Peyer's patch (tissue), 4 donors: ENCODE measurements around the gene MRPL53. TPM values are rescaled to one million over a fixed set of nuclear protein-coding genes. Genes with fewer than 3 reads are reported as not detected.
A peak's percentile ranks its signal among the peaks of the same experiment; 100 is the strongest.

Experiments used
- DNase-seq, 3 donors: peaks; one replicate each; pipeline ENCODE4 v3.0.0-alpha.2; 2017 to 2019
- H3K27ac ChIP-seq, 4 donors: fragments of 200-600 bp; sonication (generic); one replicate each; pipeline ENCODE4 v1.5.1; 2016 to 2019
- H3K27me3 ChIP-seq, 2 donors: fragments of 200-600 bp; sonication (generic); one replicate each; pipeline ENCODE4 v1.5.1; 2019
- H3K36me3 ChIP-seq, 3 donors: fragments of 200-600 bp; sonication (generic); one replicate each; pipeline ENCODE4 v1.5.1; 2016 to 2019
- H3K4me1 ChIP-seq, 4 donors: fragments of 200-600 bp; sonication (generic); one replicate each; pipeline ENCODE4 v1.5.1; 2016 to 2019
- H3K4me3 ChIP-seq, 4 donors: fragments of 200-600 bp; sonication (generic); 1 replicate in 3 of 4; 2 replicates in 1 of 4; pipeline ENCODE4 v1.5.1; 2016 to 2019; ENCODE audit warnings: mild to moderate bottlenecking in 1 of 4
- H3K9me3 ChIP-seq, 4 donors: fragments of 200-600 bp; sonication (generic); one replicate each; pipeline ENCODE4 v1.5.1; 2016 to 2019; ENCODE audit warnings: mild to moderate bottlenecking in 1 of 4
- POLR2A ChIP-seq, 2 donors: fragments of 450-650 bp; IDR thresholded peaks; one replicate each; pipeline ENCODE4 v1.5.1; 2017; ENCODE audit warnings: antibody characterized with exemption in 2 of 2, mild to moderate bottlenecking in 2 of 2, moderate library complexity in 2 of 2
- total RNA-seq, 4 donors: library from RNA; depleted of rRNA; stranded (reverse); fragments of >200 nt; gene quantifications; one replicate each; pipeline ENCODE4 v1.1.0, GENCODE V29; 2016
- TF ChIP-seq, protein P1 (sequence below), 6 experiments: fragments of 450-650 bp in 4 of 6; fragments of 200-600 bp in 2 of 6; sonication (generic) in 1 of 6; IDR thresholded peaks; one replicate each; pipeline ENCODE4 v1.5.1; 2017 to 2019; ENCODE audit warnings: antibody characterized with exemption in 6 of 6, mild to moderate bottlenecking in 3 of 6, moderate library complexity in 1 of 6

The MRPL53 gene
- total RNA-seq, 4 donors from 2014 or later, result 17.8 to 23.8 (median 20.0) TPM

DNA sequence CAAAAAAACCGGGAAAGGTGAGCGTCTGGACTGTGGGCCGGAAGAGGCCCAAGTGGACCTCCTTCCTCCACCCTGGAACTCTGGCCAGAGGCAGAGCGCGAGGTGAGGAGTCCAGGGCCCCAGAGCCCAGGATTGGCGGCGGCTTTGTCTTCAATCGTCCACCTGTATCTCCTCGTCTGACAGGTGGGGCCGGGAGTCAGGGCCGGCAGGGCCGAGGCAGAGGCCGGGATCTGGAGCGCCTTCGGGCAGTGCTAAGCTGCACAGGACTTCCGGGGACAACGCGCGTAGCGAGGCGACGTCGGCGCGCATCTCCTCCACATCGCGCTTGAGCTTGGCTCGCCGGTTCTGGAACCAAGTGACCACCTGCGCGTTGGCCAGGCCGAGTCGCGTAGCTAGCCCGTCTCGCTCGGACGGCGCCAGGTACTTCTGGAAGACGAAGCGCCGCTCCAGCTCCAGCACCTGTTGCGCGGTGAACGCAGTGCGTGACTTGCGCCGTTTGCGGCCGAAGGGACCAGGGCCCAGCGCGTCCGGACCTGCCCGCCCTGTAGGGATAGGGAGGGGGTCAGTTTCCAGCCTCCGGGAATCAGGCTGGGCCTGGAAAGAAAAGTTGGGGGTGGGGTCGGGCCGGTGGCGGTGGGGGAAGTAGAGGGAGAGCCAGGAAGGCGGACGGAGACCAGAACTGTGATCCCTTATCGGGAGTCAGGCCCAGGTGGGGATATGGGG, 25.5 kb upstream of the MRPL53 start:
- H3K36me3 ChIP-seq, result peaks cover 0 to 16% (median 0%) of the 10 kb centered on the region in 3 donors
- peak in 2 of 3 donors; percentile 68 to 74 for DNase-seq
- H3K27me3 ChIP-seq, result no peaks in the 10 kb centered on the region
- peak overlapping the region; percentile 30 to 60 (median 52) for H3K4me3 ChIP-seq
- peaks cover 3 to 42% (median 21%) of the 10 kb centered on the region in 4 donors for H3K4me1 ChIP-seq
- no peaks in the 10 kb centered on the region for H3K9me3 ChIP-seq
- H3K27ac ChIP-seq, result peak overlapping the region in 3 of 4 donors; percentile 16 to 49 (median 25)
- TF ChIP-seq, protein P1, sequence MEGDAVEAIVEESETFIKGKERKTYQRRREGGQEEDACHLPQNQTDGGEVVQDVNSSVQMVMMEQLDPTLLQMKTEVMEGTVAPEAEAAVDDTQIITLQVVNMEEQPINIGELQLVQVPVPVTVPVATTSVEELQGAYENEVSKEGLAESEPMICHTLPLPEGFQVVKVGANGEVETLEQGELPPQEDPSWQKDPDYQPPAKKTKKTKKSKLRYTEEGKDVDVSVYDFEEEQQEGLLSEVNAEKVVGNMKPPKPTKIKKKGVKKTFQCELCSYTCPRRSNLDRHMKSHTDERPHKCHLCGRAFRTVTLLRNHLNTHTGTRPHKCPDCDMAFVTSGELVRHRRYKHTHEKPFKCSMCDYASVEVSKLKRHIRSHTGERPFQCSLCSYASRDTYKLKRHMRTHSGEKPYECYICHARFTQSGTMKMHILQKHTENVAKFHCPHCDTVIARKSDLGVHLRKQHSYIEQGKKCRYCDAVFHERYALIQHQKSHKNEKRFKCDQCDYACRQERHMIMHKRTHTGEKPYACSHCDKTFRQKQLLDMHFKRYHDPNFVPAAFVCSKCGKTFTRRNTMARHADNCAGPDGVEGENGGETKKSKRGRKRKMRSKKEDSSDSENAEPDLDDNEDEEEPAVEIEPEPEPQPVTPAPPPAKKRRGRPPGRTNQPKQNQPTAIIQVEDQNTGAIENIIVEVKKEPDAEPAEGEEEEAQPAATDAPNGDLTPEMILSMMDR (IDR thresholded peaks at IDR 0.05), result no peak
- TF ChIP-seq POLR2A (IDR thresholded peaks at IDR 0.05), result no peak

DNA sequence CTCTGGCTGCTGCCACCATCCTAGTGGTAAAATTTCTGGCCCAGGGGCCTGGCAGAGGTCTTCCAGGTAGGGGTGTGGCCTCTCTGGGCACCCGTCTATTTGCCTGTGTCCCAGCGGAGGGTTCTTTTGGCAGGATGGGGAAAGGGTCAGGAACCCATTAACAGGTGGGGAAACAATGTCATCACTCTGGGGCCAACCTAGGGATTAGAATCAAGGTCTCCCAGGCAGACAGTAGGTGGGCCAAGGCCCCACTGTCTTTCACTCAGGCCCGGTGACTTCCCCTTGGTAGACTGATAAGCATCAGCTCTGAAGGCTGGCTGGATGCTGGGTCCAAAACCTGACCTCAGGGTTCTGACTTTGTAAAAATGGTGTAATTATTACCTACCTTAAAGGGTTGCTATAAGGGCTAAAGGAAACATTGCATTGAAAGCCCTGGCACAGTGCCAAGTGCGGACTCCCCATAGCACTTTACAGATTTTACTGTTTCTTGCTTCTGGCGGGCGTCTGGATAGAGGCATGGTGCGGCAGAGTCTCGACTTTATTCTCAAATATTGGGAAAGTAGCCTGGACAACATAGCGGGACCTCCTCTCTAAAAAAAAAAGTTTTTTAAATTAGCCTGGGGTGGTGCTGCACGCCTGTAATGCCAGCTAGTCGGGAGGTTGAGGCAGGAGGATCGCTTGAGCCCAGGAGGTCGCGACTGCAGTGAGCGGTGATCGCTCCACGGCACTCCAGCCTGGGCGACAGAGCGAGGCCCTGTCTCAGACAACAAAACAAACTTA, 24.7 kb upstream of the MRPL53 start:
- Histone ChIP-seq H3K36me3 (peaks cover 0 to 23% (median 0%) of the 10 kb centered on the region in 3 donors), H3K27me3 (no peaks in the 10 kb centered on the region), H3K4me3 (peak overlapping the region in 3 of 4 donors; percentile 50 to 60 (median 53)), H3K4me1 (peaks cover 3 to 38% (median 19%) of the 10 kb centered on the region in 4 donors), H3K27ac (peak overlapping the region in 1 of 4 donors; percentile 49), H3K9me3 (no peaks in the 10 kb centered on the region)
- DNase-seq, result no peak
- no peak for TF ChIP-seq POLR2A (IDR thresholded peaks at IDR 0.05)
- TF ChIP-seq, protein P1 (IDR thresholded peaks at IDR 0.05), result no peak

DNA sequence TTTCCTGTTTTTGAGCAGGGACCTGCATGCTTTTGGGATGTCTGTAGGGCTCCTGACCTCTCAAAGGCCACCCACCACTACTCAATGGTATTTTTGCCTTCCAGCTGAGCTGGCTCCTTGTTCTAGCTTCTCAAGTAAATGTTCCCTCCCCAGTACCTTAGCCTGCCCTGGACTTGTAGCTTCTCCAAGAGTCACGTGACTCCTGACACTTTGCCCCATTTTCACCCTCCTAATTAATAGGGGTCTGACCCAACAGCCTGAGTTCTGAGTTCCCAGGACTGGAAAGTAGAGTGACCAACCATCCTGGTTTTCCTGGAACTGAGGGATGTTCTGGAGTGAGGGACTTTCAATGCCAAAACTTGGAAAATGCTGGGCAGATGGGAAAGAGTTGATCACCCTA, 23.0 kb upstream of the MRPL53 start:
- TF ChIP-seq POLR2A (IDR thresholded peaks at IDR 0.05), result no peak
- TF ChIP-seq, protein P1 (IDR thresholded peaks at IDR 0.05), result no peak
- peaks cover 3 to 29% (median 19%) of the 10 kb centered on the region in 4 donors for H3K4me1 ChIP-seq
- H3K36me3 ChIP-seq, result peaks cover 0 to 41% (median 0%) of the 10 kb centered on the region in 3 donors
- peak in 1 of 3 donors; percentile 5 for DNase-seq
- no peak overlapping the region for H3K4me3 ChIP-seq
- no peaks in the 10 kb centered on the region for H3K9me3 ChIP-seq
- H3K27ac ChIP-seq, result no peak overlapping the region
- H3K27me3 ChIP-seq, result no peaks in the 10 kb centered on the region

DNA sequence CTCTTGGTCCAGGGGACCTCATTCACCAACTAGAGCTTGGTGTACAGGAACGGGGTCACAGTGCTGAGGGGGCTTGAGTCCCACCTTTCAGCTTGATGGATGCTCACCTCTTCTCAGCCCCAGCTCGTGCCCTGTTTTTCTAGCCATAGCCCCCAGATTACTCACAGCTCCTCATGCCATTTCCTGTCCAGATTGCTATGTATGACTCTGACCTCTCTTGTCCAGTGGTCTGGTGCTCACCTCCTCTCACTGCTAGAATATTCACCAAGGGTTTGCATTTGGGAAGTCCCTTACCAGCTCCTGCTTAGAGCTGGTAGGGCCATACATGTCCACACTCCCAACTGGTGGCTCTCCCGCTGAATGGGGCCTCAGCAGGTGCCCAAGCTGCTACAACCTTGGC, 21.1 kb upstream of the MRPL53 start:
- no peaks in the 10 kb centered on the region for H3K27me3 ChIP-seq
- no peak overlapping the region for H3K4me3 ChIP-seq
- DNase-seq, result peak in 1 of 3 donors; percentile 7
- no peak for TF ChIP-seq POLR2A (IDR thresholded peaks at IDR 0.05)
- TF ChIP-seq, protein P1 (IDR thresholded peaks at IDR 0.05), result no peak
- H3K27ac ChIP-seq, result no peak overlapping the region
- peaks cover 2 to 20% (median 7%) of the 10 kb centered on the region in 4 donors for H3K4me1 ChIP-seq
- H3K36me3 ChIP-seq, result peaks cover 0 to 52% (median 0%) of the 10 kb centered on the region in 3 donors
- H3K9me3 ChIP-seq, result no peaks in the 10 kb centered on the region

DNA sequence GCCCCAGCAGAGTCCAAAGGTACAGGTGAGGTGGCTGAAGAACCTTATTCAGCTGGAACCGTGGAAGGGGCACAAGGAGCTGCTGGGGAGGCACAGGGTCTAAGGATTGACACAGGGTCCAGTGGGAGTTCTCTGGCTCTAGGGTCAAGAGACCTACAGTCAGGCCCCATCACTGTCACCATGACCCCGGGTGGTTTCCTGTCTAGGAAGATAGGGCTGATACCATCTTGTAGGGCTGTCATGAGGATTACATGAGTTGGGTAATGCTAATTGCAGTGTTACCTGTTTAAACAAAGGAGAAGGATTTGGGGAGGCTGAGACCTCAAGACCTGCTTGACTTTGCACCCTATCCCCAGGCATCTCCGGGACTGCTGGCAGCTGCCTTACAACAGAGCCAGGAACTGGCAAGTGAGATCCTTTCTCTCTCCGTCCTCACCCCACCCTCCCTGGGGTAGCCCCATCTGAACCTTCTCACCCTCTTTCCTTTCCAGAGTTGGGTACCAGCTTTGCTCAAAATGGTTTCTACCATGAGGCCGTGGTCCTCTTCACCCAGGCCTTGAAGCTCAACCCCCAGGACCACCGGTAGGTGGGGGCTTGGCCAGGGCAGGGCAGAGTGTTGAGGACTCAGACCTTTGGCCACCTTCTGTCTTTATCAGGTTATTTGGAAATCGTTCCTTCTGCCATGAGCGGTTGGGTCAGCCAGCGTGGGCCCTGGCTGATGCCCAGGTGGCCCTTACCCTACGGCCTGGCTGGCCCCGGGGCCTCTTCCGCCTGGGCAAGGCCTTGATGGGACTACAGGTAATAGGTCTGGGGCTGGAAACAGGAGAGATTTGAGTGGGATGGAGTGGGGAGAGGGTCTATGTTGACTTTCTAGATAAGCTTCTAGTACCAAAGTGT, 19.4 kb upstream of the MRPL53 start:
- Histone ChIP-seq H3K27ac (no peak overlapping the region), H3K36me3 (peaks cover 0 to 60% (median 0%) of the 10 kb centered on the region in 3 donors), H3K27me3 (no peaks in the 10 kb centered on the region), H3K4me3 (no peak overlapping the region), H3K4me1 (peaks cover 0 to 8% (median 1%) of the 10 kb centered on the region in 4 donors), H3K9me3 (no peaks in the 10 kb centered on the region)
- no peak for DNase-seq
- TF ChIP-seq POLR2A (IDR thresholded peaks at IDR 0.05), result no peak
- TF ChIP-seq, protein P1 (IDR thresholded peaks at IDR 0.05), result no peak
